Limb (tissue), 2 donors: Measurements from ENCODE around the gene OGN.
"Not testable (repeated sequence)": the region's sequence is repeated elsewhere in the genome, so short reads cannot be mapped to it uniquely, and the experiment has no call there.

Source experiments
- DNase-seq, 2 donors: peaks; one replicate each; pipeline ENCODE4 v3.0.0-alpha.2; 2016; ENCODE audit errors: extremely low spot score in 2 of 2

OGN gene, protein sequence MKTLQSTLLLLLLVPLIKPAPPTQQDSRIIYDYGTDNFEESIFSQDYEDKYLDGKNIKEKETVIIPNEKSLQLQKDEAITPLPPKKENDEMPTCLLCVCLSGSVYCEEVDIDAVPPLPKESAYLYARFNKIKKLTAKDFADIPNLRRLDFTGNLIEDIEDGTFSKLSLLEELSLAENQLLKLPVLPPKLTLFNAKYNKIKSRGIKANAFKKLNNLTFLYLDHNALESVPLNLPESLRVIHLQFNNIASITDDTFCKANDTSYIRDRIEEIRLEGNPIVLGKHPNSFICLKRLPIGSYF

DNA sequence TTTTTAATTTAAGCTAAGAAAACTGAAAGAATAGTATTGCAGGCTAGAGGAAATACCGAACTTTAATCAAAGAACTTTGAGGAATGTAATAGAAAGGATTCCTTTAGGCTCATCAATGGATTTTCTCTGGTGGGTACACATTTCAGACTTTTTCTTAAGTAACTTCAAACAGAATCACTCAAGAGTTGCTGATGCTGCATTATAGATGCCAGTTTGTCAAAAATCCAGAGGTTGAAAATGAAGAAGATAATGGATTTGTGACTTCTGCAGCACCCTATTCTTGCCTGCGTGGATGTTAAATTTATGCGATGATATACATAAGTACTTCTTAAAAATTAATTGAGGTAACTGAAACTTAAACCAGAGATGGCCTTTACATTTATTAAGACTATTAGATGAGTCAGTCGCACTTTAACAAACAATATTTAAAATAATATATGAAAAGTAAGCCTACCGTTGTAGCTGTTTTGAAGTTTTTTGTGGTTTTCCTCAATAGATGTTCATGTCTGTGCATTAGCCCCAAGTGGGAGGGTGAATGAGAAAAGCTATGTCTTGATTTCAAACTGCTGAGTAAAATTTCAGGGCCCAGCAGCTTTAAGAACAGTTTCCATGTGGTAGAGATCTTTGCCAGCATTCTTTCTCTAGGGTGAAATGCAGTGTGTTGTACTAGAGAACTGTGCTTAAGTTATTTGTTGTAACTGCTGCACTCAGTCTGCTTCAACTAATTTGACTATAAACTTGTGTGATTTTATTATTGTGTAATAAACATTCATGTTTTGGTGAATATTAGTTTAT lies at the start of gene OGN:
OGN (minus strand) TSS at position 537 of the 795 bp plus-strand sequence. CDS start 1,171 bp downstream, outside the sequence.
- DNase-seq, result peak in 1 of 2 donors; percentile 84

DNA sequence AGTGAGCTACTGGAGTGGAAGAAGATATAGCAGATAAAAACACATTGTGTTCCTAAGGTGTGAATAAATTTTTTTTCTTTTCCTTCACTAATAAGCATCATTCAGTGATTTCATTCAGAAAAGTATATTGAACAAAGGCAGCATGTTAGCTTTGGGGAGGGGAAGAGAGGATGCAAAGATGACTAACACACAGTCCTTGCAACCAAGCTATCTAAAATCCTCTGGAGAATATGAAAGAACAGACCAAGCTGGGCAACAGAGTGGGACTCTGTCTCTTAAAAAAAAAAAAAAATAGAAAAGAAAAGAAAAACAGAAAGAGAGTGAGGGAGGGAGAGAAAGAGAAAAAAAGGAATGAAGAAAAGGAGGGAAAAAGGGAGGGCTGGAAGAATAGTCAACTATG lies 42.2 kb upstream of the OGN start:
- no peak for DNase-seq

DNA sequence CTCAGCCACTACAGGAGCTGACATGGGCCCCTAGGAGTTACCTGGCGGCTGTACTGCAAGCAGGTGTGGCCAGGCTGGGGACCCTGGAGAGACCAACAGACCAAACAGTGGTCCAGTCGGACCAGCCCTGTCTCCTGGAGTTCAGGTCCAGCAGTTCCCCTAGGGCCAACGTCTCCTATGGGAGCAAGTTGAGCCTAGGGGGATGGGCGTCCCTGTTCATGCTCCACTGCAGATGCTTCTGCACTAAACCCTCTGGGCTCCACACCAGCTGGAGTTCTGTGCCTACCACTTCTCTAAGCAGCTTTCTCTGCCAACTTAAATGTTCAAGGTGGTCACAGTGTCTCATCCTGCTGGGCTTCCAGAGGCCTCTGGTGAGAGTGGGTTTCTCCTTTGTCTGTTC lies 40.5 kb upstream of the OGN start:
- no peak for DNase-seq

DNA sequence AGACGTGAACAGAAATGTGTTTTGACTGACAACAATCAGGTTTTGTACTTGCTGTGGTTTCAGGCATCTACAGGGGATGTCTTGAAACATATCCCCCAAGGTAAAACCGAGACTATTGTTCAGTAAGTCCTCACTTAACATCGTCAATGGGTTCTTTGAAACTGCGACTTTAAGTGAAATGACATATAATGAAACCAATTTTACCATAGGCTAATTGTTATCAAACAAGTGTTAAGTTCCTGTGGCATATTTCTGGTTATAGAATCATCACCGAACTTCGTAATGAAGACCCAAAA lies 36.3 kb upstream of the OGN start:
- no peak for DNase-seq

GRCh38 chr9:92439921-92440750 lies 35.8 kb upstream of the OGN start:
- DNase-seq, result no peak

DNA sequence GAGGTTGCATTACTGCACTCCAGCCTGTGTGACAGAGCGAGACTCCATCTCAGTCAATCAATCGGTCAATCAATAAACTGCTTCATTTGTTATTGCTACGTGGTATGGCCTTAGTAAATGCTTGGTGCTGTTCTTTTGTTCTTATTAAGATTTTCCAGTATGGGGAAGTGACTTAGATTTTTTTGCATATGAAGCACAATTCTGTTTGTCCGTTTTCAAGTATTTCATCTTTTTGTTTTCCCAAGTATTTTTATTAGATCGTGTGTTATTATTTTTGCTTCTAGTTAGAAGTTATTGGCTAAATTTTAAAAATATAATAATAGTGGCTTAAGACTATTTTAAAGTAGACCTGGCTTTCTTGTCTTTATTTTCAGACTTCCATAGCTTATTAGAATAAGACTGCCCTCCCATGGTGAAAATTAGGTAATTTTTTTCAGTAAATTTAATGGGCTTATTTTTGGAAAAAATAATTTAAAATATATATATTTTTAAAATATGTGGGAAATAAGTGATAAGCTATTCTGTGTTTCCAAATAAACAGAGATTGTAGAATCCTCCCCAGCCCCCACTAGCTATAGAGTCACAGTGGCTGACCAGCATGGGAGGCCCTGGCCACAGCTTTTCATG lies 34.6 kb upstream of the OGN start:
- DNase-seq, result peak in 1 of 2 donors; percentile 70

GRCh38 chr9:92435263-92435662 lies 30.9 kb upstream of the OGN start:
- DNase-seq, result no peak

DNA sequence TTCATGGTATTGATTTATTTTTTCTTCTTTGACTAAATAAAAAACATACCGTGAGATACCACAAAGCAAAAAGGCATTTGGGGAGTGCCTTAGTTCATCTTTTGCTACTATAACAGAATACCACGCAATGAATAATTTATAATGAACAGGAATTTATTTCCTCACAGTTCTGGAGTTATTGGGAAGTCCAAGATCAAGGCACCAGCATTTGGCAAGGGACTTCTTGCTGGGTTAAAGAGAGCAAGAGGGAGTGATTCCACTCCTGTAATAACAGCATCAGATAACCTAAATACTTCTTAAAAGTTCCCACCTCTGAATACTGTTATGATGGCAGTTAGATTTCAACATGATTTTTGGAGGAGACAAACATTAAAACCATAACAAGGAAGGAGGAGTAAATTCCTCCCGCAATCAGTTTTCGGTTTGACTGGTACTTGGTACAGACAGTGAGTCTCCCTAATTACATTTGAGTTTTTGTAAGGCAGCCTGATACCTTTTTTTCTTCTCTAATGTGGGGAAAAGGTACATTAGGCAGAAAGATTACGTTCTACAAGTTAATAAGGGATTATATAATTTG lies 28.7 kb upstream of the OGN start:
- DNase-seq, result no peak

DNA sequence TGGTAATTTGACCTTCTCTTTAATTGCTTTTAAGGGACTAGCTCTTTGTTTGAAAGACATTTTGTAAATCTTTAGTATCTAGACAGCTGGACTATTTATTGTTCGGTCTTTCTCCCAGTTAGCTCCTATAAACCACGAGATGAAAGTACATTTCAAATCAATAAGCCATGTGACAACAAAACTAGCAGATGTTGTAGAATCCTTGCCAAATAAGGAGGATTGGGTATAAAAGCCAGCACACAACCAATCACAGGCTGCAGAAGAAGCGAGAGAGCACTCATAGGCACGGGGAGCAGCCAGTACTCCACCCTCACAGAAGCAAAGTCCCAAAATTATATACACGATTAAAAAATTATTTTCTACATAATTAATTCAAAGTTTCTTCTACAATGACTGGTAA lies 28.0 kb upstream of the OGN start:
- DNase-seq, result peak in 1 of 2 donors; percentile 68

DNA sequence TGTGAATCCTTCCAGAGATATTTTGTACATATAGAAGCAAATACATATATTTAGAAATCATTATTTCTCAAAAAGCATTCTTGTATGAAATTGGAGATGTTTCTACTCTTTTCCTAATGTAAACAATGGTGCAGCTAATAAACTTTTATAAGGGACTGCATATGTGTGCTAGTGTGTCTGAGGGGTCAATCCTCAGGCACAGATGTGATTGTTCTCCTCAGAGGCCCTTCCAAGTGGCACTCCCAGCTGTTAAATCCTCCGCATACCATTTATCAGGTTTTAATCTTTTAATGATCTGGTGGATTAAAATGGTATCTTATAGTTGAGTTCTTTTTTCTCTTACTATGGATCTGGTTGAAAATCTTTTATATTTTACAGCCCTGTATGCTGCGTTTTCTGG lies 25.5 kb upstream of the OGN start:
- no peak for DNase-seq

- no peak for DNase-seq
Observed at GRCh38 chr9:92426501-92427145, 22.2 kb upstream of the OGN start.

DNA sequence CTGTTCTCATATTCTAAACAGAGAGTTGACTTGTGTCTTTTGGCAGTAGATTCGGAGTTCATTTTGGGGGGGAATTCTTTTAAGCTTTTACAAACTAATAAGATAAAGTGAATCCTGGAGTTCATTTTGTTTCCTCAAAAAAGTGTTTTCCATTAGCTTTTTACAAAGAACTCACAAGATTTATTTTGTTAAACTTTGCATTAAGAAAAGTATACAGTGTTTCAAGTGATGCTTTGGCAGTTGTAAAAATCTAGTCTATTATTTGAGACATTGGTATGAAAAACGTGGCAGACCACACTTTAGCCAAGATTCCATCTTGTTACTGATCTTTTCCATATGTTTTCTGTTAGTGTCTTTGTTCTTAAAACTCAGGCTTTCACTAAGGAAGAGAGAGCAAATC lies 21.1 kb upstream of the OGN start:
- DNase-seq, result peak in 1 of 2 donors; percentile 85

DNA sequence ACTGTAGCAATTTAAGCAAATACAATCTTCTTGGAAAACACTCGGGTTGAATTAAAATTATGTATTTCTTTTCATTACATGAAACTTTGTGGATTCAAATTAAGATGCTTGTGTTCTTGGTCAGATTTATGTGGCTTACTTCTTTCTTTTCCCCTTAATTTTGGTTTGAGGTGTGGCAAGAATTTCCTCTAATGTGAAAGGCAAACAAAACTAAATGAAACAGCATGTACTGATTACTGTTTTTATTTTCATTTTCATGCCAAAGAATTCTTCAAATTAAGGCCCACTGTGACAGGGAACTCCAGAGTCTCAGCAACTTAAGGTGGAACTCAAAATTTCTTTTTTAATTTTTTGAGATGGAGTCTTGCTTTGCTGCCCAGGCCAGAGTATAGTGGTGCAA lies 20.0 kb upstream of the OGN start, which contains the start of gene OMD:
OMD (minus strand) TSS at position 132 of the 400 bp plus-strand sequence. CDS start 6,913 bp downstream, outside the sequence.
- DNase-seq, result no peak

DNA sequence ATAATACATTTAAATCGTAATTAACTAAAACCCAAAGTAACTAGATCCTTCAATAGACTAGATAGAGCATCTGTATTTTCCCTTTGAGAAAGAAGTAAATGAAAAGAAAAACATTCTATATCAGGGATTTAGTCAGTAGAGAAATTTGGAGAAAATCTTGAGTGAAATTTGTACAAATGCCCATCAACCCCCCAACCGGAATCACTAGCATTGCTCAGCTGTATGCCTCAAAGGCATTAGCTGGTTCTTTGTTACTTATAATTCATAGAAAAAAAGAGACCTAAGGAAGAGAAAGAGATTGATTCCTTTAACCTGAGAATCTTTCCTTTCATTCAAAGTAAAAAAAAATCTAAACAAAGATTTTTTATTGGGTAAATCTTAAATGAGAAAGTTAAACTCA lies 19.2 kb upstream of the OGN start:
- DNase-seq, result no peak

DNA sequence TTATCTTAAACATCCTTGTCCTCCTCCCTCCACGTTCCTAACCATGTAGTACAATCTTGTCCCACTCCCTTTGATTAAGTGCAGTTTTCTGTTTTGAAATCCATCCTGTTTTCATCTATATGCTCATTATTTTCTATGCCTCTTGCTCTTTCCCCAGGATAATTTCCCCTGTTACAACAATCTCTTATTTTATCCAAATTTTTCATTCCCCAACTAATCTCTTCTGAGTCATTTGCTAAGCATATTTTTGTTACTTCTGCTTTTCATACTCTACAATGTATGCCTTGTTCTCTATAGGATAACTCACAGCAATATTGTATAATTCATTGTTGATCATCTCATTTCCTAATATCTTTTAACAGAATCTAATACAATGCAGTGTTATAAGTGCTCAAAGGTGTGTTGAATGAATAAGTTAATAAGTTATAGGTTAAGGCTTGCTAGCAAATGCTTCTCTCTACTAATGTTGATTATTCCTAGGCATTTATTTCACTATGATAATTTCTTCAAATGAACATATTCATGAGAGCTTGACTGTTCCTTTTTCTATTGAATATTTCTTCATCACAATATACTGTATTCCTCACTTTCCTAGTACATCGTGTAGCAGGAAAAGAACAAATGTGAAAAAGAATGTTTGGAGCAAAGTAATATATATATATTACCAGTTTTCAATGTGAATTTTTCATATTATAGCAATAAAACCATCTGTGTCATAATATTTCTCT lies 18.4 kb upstream of the OGN start:
- no peak for DNase-seq

DNA sequence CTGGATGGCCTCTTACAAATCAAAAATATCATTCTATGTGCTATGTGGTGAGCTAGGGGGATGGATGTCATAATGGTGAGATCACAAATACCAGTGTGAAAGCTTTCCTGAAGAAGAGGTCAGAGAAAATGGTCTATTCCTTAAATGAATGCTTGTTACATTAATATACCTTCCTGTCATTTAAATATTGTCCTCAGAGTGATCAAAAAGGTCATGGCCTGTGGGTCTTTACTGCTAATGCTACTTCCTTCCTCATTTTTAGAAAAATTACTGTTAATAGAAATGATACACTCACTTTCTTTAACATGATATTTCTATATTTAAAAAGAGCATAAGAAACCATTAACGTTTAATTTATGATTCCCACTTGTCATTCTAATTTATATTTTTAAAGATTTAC lies 10.2 kb upstream of the OGN start:
- no peak for DNase-seq

GRCh38 chr9:92411157-92411556 lies 6.8 kb upstream of the OGN start:
- DNase-seq, result not testable (repeated sequence)

- peak in 1 of 2 donors; percentile 76 for DNase-seq
Observed at GRCh38 chr9:92408747-92409478, 4.5 kb upstream of the OGN start.

GRCh38 chr9:92407818-92408217 lies 3.4 kb upstream of the OGN start:
- no peak for DNase-seq
